SK-MEL-5 (cell line): Measurements from ENCODE around the gene VSTM4. TPM values are rescaled to one million over a fixed set of nuclear protein-coding genes. Genes with fewer than 3 reads are reported as not detected.
A peak's percentile ranks its signal among the peaks of the same experiment; 100 is the strongest.

ENCODE experiments used
- DNase-seq: peaks from one replicate; pipeline ENCODE4 v3.0.0-alpha.2; 2016; ENCODE audit warnings: low read depth, low spot score
- in situ Hi-C: cut with HindIII; loops from 2 replicates; pipeline ENCODE4 v1.10.0; 2016; ENCODE audit warnings: low sequenced_read_pairs, high pct_unique_total_duplicates, low pct_unique_long_range_greater_than_20kb
- total RNA-seq: library from RNA; depleted of rRNA; stranded (reverse); fragments of >200 nt; shearing (Covaris generic); gene quantifications from 2 replicates; pipeline ENCODE4 v1.2.3, GENCODE V29; 2014

VSTM4 gene
- total RNA-seq, 1 experiment from 2014 or later = not detected

- in situ Hi-C loops = no loop called here
- no peak for DNase-seq
Observed at GRCh38 chr10:49010865-49011264, 104.5 kb downstream of the VSTM4 start.

- no peak for DNase-seq
- in situ Hi-C loops = no loop called here
Observed at GRCh38 chr10:49010295-49010694, 105.0 kb downstream of the VSTM4 start.

- DNase-seq = no peak
- in situ Hi-C loops = no loop called here
Observed at GRCh38 chr10:49009199-49009979, 105.9 kb downstream of the VSTM4 start.

- no peak for DNase-seq
- in situ Hi-C loops = no loop called here
Observed at GRCh38 chr10:49008505-49009198, 106.7 kb downstream of the VSTM4 start.

GRCh38 chr10:49008091-49008490 lies 107.2 kb downstream of the VSTM4 start:
- no peak for DNase-seq
- in situ Hi-C loops = no loop called here

GRCh38 chr10:49007129-49007528 lies 108.2 kb downstream of the VSTM4 start:
- DNase-seq = no peak
- in situ Hi-C loops = no loop called here

- no peak for DNase-seq
- in situ Hi-C loops = no loop called here
Observed at GRCh38 chr10:49005270-49005669, 110.1 kb downstream of the VSTM4 start.

GRCh38 chr10:49001870-49002672 lies 113.3 kb downstream of the VSTM4 start:
- no peak for DNase-seq
- in situ Hi-C loops = no loop called here

- no peak for DNase-seq
Observed at GRCh38 chr10:49001402-49001801, 113.9 kb downstream of the VSTM4 start.

GRCh38 chr10:49000437-49001398 lies 114.6 kb downstream of the VSTM4 start:
- in situ Hi-C loops = no loop called here
- no peak for DNase-seq

More at GRCh38 chr10:49001402-49001801, 113.9 kb downstream of the VSTM4 start:
- in situ Hi-C loops = no loop called here

GRCh38 chr10:48999346-48999745 lies 116.0 kb downstream of the VSTM4 start:
- DNase-seq = no peak
- in situ Hi-C loops = no loop called here

- in situ Hi-C loops = no loop called here
- no peak for DNase-seq
Observed at GRCh38 chr10:48996329-48996728, 119.0 kb downstream of the VSTM4 start.

GRCh38 chr10:48993627-48994026 lies 121.7 kb downstream of the VSTM4 start:
- in situ Hi-C loops = no loop called here
- DNase-seq = no peak

- in situ Hi-C loops = no loop called here
- peak; percentile 45 for DNase-seq
Observed at GRCh38 chr10:48990226-48990625, 125.1 kb downstream of the VSTM4 start.

GRCh38 chr10:48985621-48986158 lies 129.6 kb downstream of the VSTM4 start:
- in situ Hi-C loops = no loop called here
- DNase-seq = no peak

- in situ Hi-C loops = no loop called here
- no peak for DNase-seq
Observed at GRCh38 chr10:48983648-48984351, 131.5 kb downstream of the VSTM4 start.
